Purkinje cell (primary cell): ENCODE results near the gene TECTA. TPM values are rescaled to one million over a fixed set of nuclear protein-coding genes. Genes with fewer than 3 reads are reported as not detected.

Source experiments
- polyA plus RNA-seq: library from polyadenylated mRNA; unstranded; fragments of >200 nt; fragmentation: Nextera tagmentation; gene quantifications from 2 replicates; pipeline ENCODE4 v1.2.1, GENCODE V29; 2014

TECTA gene
- polyA plus RNA-seq, result 0.40 and 1.2 TPM in 2 replicates

GRCh38 chr11:121100943-121101342 is at the start of gene TECTA:
Gene TECTA (plus strand): TSS chr11:121101243. CDS start chr11:121102666, 1,423 bp downstream.

Other genes with a start within 250 kb of the TECTA start
- gene TBCEL, start 77.1 kb upstream of the TECTA start, polyA plus RNA-seq, result 14.5 and 17.8 TPM in 2 replicates
- gene SC5D, start 191.5 kb downstream of the TECTA start, polyA plus RNA-seq, result 97.1 and 108 TPM in 2 replicates